Immature natural killer cell (primary cell): Measurements from ENCODE around the gene PTPN4. TPM values are rescaled to one million over a fixed set of nuclear protein-coding genes. Genes with fewer than 3 reads are reported as not detected.

ENCODE experiments used
- DNase-seq, 3 donors: peaks; one replicate each; pipeline ENCODE4 v3.0.0; 2022; ENCODE audit warnings: mixed read lengths in 1 of 3
- H3K27ac Mint-ChIP-seq, 6 donors: one replicate each; pipeline ENCODE4 v1.8.0; 2020; ENCODE audit warnings: mixed read lengths in 6 of 6, mild to moderate bottlenecking in 5 of 6, inconsistent platforms in 4 of 6, moderate library complexity in 3 of 6
- H3K27me3 Mint-ChIP-seq, 3 donors: one replicate each; pipeline ENCODE4 v1.8.0; 2020 to 2021; ENCODE audit warnings: low read depth in 3 of 3, mild to moderate bottlenecking in 3 of 3, mixed read lengths in 3 of 3, moderate library complexity in 3 of 3, inconsistent platforms in 1 of 3
- H3K36me3 Mint-ChIP-seq, 3 donors: one replicate each; pipeline ENCODE4 v1.8.0; 2020; ENCODE audit warnings: mixed read lengths in 3 of 3, inconsistent platforms in 2 of 3, mild to moderate bottlenecking in 2 of 3
- H3K4me1 Mint-ChIP-seq, 2 donors: one replicate each; pipeline ENCODE4 v1.8.0; 2020; ENCODE audit warnings: inconsistent platforms in 2 of 2, mild to moderate bottlenecking in 2 of 2, mixed read lengths in 2 of 2, moderate library complexity in 1 of 2
- H3K4me3 Mint-ChIP-seq, 5 donors: one replicate each; pipeline ENCODE4 v1.8.0; 2020; ENCODE audit warnings: mild to moderate bottlenecking in 5 of 5, mixed read lengths in 5 of 5, inconsistent platforms in 3 of 5, moderate library complexity in 3 of 5
- H3K9me3 Mint-ChIP-seq, 6 donors: one replicate each; pipeline ENCODE4 v1.8.0; 2020; ENCODE audit warnings: mild to moderate bottlenecking in 6 of 6, mixed read lengths in 6 of 6, inconsistent platforms in 4 of 6, moderate library complexity in 3 of 6
- polyA plus RNA-seq, 3 donors: library from polyadenylated mRNA; unstranded; fragments of 300-500 nt; fragmentation: Illumina TruSeq; gene quantifications; one replicate each; pipeline ENCODE4 v1.2.3, GENCODE V29; 2021

PTPN4 gene
- polyA plus RNA-seq, 3 donors from 2014 or later = 172 to 335 (median 206) TPM

GRCh38 chr2:119744335-119744939 is 15.3 kb upstream of the PTPN4 start:
- no peaks in the 10 kb centered on the region for H3K36me3 Mint-ChIP-seq
- H3K4me1 Mint-ChIP-seq = no peaks in the 10 kb centered on the region
- no peak for DNase-seq
- H3K27ac Mint-ChIP-seq = no peak overlapping the region
- peaks cover 2% of the 10 kb centered on the region in 3 donors for H3K27me3 Mint-ChIP-seq
- no peak overlapping the region for H3K4me3 Mint-ChIP-seq
- H3K9me3 Mint-ChIP-seq = no peaks in the 10 kb centered on the region

- H3K36me3 Mint-ChIP-seq = no peaks in the 10 kb centered on the region
- H3K4me3 Mint-ChIP-seq = no peak overlapping the region
- no peak for DNase-seq
- H3K4me1 Mint-ChIP-seq = no peaks in the 10 kb centered on the region
- H3K27ac Mint-ChIP-seq = no peak overlapping the region
- peaks cover 2% of the 10 kb centered on the region in 3 donors for H3K27me3 Mint-ChIP-seq
- no peaks in the 10 kb centered on the region for H3K9me3 Mint-ChIP-seq
These were observed 14.2 kb upstream of the PTPN4 start for GRCh38 chr2:119745566-119745965.

- Mint-ChIP-seq H3K9me3 (no peaks in the 10 kb centered on the region), H3K27me3 (peaks cover 0 to 2% (median 2%) of the 10 kb centered on the region in 3 donors), H3K27ac (no peak overlapping the region), H3K4me1 (no peaks in the 10 kb centered on the region), H3K36me3 (no peaks in the 10 kb centered on the region), H3K4me3 (no peak overlapping the region)
- DNase-seq = no peak
These were observed 12.7 kb upstream of the PTPN4 start for GRCh38 chr2:119746836-119747686.

- H3K27ac Mint-ChIP-seq = no peak overlapping the region
- H3K9me3 Mint-ChIP-seq = no peaks in the 10 kb centered on the region
- H3K27me3 Mint-ChIP-seq = peaks cover 0 to 2% (median 2%) of the 10 kb centered on the region in 3 donors
- no peaks in the 10 kb centered on the region for H3K4me1 Mint-ChIP-seq
- no peaks in the 10 kb centered on the region for H3K36me3 Mint-ChIP-seq
- DNase-seq = no peak
- no peak overlapping the region for H3K4me3 Mint-ChIP-seq
These were observed 11.6 kb upstream of the PTPN4 start for GRCh38 chr2:119748135-119748534.

- H3K4me3 Mint-ChIP-seq = no peak overlapping the region
- H3K36me3 Mint-ChIP-seq = no peaks in the 10 kb centered on the region
- no peaks in the 10 kb centered on the region for H3K9me3 Mint-ChIP-seq
- no peak overlapping the region for H3K27ac Mint-ChIP-seq
- DNase-seq = no peak
- peaks cover 0 to 2% of the 10 kb centered on the region in 2 donors for H3K4me1 Mint-ChIP-seq
- peaks cover 0 to 2% (median 0%) of the 10 kb centered on the region in 3 donors for H3K27me3 Mint-ChIP-seq
These were observed 10.2 kb upstream of the PTPN4 start for GRCh38 chr2:119749477-119750012.

- no peak overlapping the region for H3K4me3 Mint-ChIP-seq
- H3K4me1 Mint-ChIP-seq = peaks cover 0 to 2% of the 10 kb centered on the region in 2 donors
- DNase-seq = no peak
- no peaks in the 10 kb centered on the region for H3K9me3 Mint-ChIP-seq
- H3K36me3 Mint-ChIP-seq = no peaks in the 10 kb centered on the region
- no peak overlapping the region for H3K27ac Mint-ChIP-seq
- peaks cover 0 to 2% (median 0%) of the 10 kb centered on the region in 3 donors for H3K27me3 Mint-ChIP-seq
These were observed 8.0 kb upstream of the PTPN4 start for GRCh38 chr2:119751706-119752105.

GRCh38 chr2:119753041-119753929 is 6.4 kb upstream of the PTPN4 start:
- Mint-ChIP-seq H3K27ac (no peak overlapping the region), H3K4me3 (no peak overlapping the region), H3K36me3 (no peaks in the 10 kb centered on the region), H3K27me3 (no peaks in the 10 kb centered on the region), H3K4me1 (peaks cover 1 to 2% of the 10 kb centered on the region in 2 donors), H3K9me3 (no peaks in the 10 kb centered on the region)
- DNase-seq = peak; percentile 42 to 59 (median 51)

- no peak for DNase-seq
- Mint-ChIP-seq H3K36me3 (no peaks in the 10 kb centered on the region), H3K27me3 (no peaks in the 10 kb centered on the region), H3K27ac (no peak overlapping the region), H3K9me3 (no peaks in the 10 kb centered on the region), H3K4me3 (no peak overlapping the region), H3K4me1 (peaks cover 7 to 8% of the 10 kb centered on the region in 2 donors)
These were observed 5.8 kb upstream of the PTPN4 start for GRCh38 chr2:119753930-119754321.

GRCh38 chr2:119755906-119756305 is 3.8 kb upstream of the PTPN4 start:
- Mint-ChIP-seq H3K27ac (peak overlapping the region in 1 of 6 donors; percentile 4), H3K4me3 (no peak overlapping the region)

GRCh38 chr2:119756837-119757236 is 2.9 kb upstream of the PTPN4 start:
- Mint-ChIP-seq H3K36me3 (no peaks in the 10 kb centered on the region), H3K27me3 (peaks cover 3 to 6% (median 6%) of the 10 kb centered on the region in 3 donors), H3K4me1 (peaks cover 31 to 33% of the 10 kb centered on the region in 2 donors), H3K9me3 (no peaks in the 10 kb centered on the region), H3K4me3 (no peak overlapping the region), H3K27ac (peak overlapping the region in 2 of 6 donors; percentile 6 to 63)
- no peak for DNase-seq

More at GRCh38 chr2:119755906-119756305, 3.8 kb upstream of the PTPN4 start:
- peaks cover 3 to 6% (median 6%) of the 10 kb centered on the region in 3 donors for H3K27me3 Mint-ChIP-seq
- no peaks in the 10 kb centered on the region for H3K36me3 Mint-ChIP-seq
- DNase-seq = no peak
- peaks cover 22 to 23% of the 10 kb centered on the region in 2 donors for H3K4me1 Mint-ChIP-seq
- no peaks in the 10 kb centered on the region for H3K9me3 Mint-ChIP-seq

GRCh38 chr2:119758881-119759450 is 756 bp upstream of the PTPN4 start:
- H3K4me1 Mint-ChIP-seq = peaks cover 48 to 54% of the 10 kb centered on the region in 2 donors

GRCh38 chr2:119760237-119760955 is 674 bp downstream of the PTPN4 start:
- Mint-ChIP-seq H3K36me3 (no peaks in the 10 kb centered on the region), H3K27me3 (peaks cover 3 to 6% (median 6%) of the 10 kb centered on the region in 3 donors), H3K27ac (peak overlapping the region; percentile 26 to 88 (median 80)), H3K4me3 (peak overlapping the region; percentile 73 to 96 (median 89)), H3K9me3 (no peaks in the 10 kb centered on the region), H3K4me1 (peaks cover 57 to 68% of the 10 kb centered on the region in 2 donors)
- DNase-seq = no peak

More at GRCh38 chr2:119758881-119759450, 756 bp upstream of the PTPN4 start:
- H3K9me3 Mint-ChIP-seq = no peaks in the 10 kb centered on the region
- H3K27ac Mint-ChIP-seq = peak overlapping the region; percentile 77 to 94 (median 90)
- H3K27me3 Mint-ChIP-seq = peaks cover 3 to 6% (median 6%) of the 10 kb centered on the region in 3 donors
- H3K36me3 Mint-ChIP-seq = no peaks in the 10 kb centered on the region
- peak overlapping the region; percentile 78 to 96 (median 91) for H3K4me3 Mint-ChIP-seq
- no peak for DNase-seq
